ENCODE results near the gene TAPT1. TPM values are rescaled to one million over a fixed set of nuclear protein-coding genes. Genes with fewer than 3 reads are reported as not detected.
"Not testable (repeated sequence)": the region's sequence is repeated elsewhere in the genome, so short reads cannot be mapped to it uniquely, and the experiment has no call there.

The TAPT1 gene
- total and polyA plus RNA-seq, 5 donors from 2014 or later: 26.0 to 86.8 (median 33.5) TPM

GRCh38 chr4:16196482-16197393 lies 29.5 kb downstream of the TAPT1 start:
- no peaks in the 10 kb centered on the region for H3K4me1 ChIP-seq (ENCODE audit: control insufficient read depth, insufficient read depth, low read length, poor library complexity, severe bottlenecking)
- no peak overlapping the region for H3K4me3 Mint-ChIP-seq
- H3K27ac Mint-ChIP-seq: no peak overlapping the region
- no peaks in the 10 kb centered on the region for H3K27me3 ChIP-seq (ENCODE audit: control insufficient read depth, insufficient read depth, low read length)
- no peaks in the 10 kb centered on the region for H3K27me3 Mint-ChIP-seq
- ATAC-seq (ENCODE audit: low read depth in 2 of 2) (no peak), DNase-seq (no peak)
- peaks cover 22% of the 10 kb centered on the region for H3K36me3 Mint-ChIP-seq
- H3K9me3 ChIP-seq (ENCODE audit: control insufficient read depth in 2 of 2, low read length in 2 of 2): no peaks in the 10 kb centered on the region
- peaks cover 33% of the 10 kb centered on the region for H3K36me3 ChIP-seq (ENCODE audit: control insufficient read depth, insufficient read depth, low read length)
- H3K9me3 Mint-ChIP-seq: no peaks in the 10 kb centered on the region
- H3K4me3 ChIP-seq (ENCODE audit: low read depth, low read length): no peak overlapping the region
- peaks cover 26 to 37% (median 32%) of the 10 kb centered on the region in 4 donors for H3K4me1 Mint-ChIP-seq
- no peak overlapping the region for H3K27ac ChIP-seq (ENCODE audit: insufficient read depth, low read length, poor library complexity, severe bottlenecking)

GRCh38 chr4:16195209-16195608 lies 31.1 kb downstream of the TAPT1 start:
- H3K4me1 ChIP-seq (ENCODE audit: control insufficient read depth, insufficient read depth, low read length, poor library complexity, severe bottlenecking): no peaks in the 10 kb centered on the region
- H3K4me3 ChIP-seq (ENCODE audit: low read depth, low read length): no peak overlapping the region
- no peak for ATAC-seq (ENCODE audit: low read depth in 2 of 2)
- Mint-ChIP-seq H3K4me3 (no peak overlapping the region), H3K27ac (no peak overlapping the region), H3K36me3 (peaks cover 21% of the 10 kb centered on the region), H3K27me3 (no peaks in the 10 kb centered on the region), H3K9me3 (no peaks in the 10 kb centered on the region), H3K4me1 (peaks cover 25 to 34% (median 29%) of the 10 kb centered on the region in 4 donors)
- H3K9me3 ChIP-seq (ENCODE audit: control insufficient read depth in 2 of 2, low read length in 2 of 2): no peaks in the 10 kb centered on the region
- DNase-seq: no peak
- no peaks in the 10 kb centered on the region for H3K27me3 ChIP-seq (ENCODE audit: control insufficient read depth, insufficient read depth, low read length)
- H3K27ac ChIP-seq (ENCODE audit: insufficient read depth, low read length, poor library complexity, severe bottlenecking): no peak overlapping the region
- H3K36me3 ChIP-seq (ENCODE audit: control insufficient read depth, insufficient read depth, low read length): peaks cover 41% of the 10 kb centered on the region

GRCh38 chr4:16194798-16195197 lies 31.5 kb downstream of the TAPT1 start:
- not testable (repeated sequence) for ATAC-seq (ENCODE audit: low read depth in 2 of 2); H3K27ac ChIP-seq (ENCODE audit: insufficient read depth, low read length, poor library complexity, severe bottlenecking); H3K9me3 Mint-ChIP-seq; H3K27ac Mint-ChIP-seq; H3K9me3 ChIP-seq (ENCODE audit: control insufficient read depth in 2 of 2, low read length in 2 of 2); H3K27me3 ChIP-seq (ENCODE audit: control insufficient read depth, insufficient read depth, low read length); H3K4me1 ChIP-seq (ENCODE audit: control insufficient read depth, insufficient read depth, low read length, poor library complexity, severe bottlenecking); H3K27me3 Mint-ChIP-seq; DNase-seq; H3K4me3 ChIP-seq (ENCODE audit: low read depth, low read length)
- H3K4me1 Mint-ChIP-seq: peaks cover 25 to 32% (median 29%) of the 10 kb centered on the region in 4 donors
- H3K36me3 ChIP-seq (ENCODE audit: control insufficient read depth, insufficient read depth, low read length): peaks cover 45% of the 10 kb centered on the region
- H3K4me3 Mint-ChIP-seq: peak overlapping the region in 1 of 4 donors; percentile 31
- peaks cover 25% of the 10 kb centered on the region for H3K36me3 Mint-ChIP-seq

GRCh38 chr4:16194214-16194613 lies 32.1 kb downstream of the TAPT1 start:
- no peaks in the 10 kb centered on the region for H3K27me3 ChIP-seq (ENCODE audit: control insufficient read depth, insufficient read depth, low read length)
- H3K9me3 ChIP-seq (ENCODE audit: control insufficient read depth in 2 of 2, low read length in 2 of 2): no peaks in the 10 kb centered on the region
- Mint-ChIP-seq H3K36me3 (peaks cover 31% of the 10 kb centered on the region), H3K27me3 (no peaks in the 10 kb centered on the region), H3K4me3 (no peak overlapping the region), H3K4me1 (peaks cover 27 to 30% (median 29%) of the 10 kb centered on the region in 4 donors), H3K9me3 (no peaks in the 10 kb centered on the region), H3K27ac (no peak overlapping the region)
- H3K27ac ChIP-seq (ENCODE audit: insufficient read depth, low read length, poor library complexity, severe bottlenecking): no peak overlapping the region
- no peak overlapping the region for H3K4me3 ChIP-seq (ENCODE audit: low read depth, low read length)
- no peaks in the 10 kb centered on the region for H3K4me1 ChIP-seq (ENCODE audit: control insufficient read depth, insufficient read depth, low read length, poor library complexity, severe bottlenecking)
- no peak for DNase-seq
- no peak for ATAC-seq (ENCODE audit: low read depth in 2 of 2)
- H3K36me3 ChIP-seq (ENCODE audit: control insufficient read depth, insufficient read depth, low read length): peaks cover 51% of the 10 kb centered on the region

- Mint-ChIP-seq H3K4me3 (no peak overlapping the region), H3K4me1 (peaks cover 22 to 28% (median 28%) of the 10 kb centered on the region in 4 donors), H3K36me3 (peaks cover 32% of the 10 kb centered on the region), H3K27me3 (no peaks in the 10 kb centered on the region), H3K27ac (peak overlapping the region in 2 of 3 donors; percentile 9 to 65), H3K9me3 (no peaks in the 10 kb centered on the region)
- H3K4me3 ChIP-seq (ENCODE audit: low read depth, low read length): no peak overlapping the region
- no peaks in the 10 kb centered on the region for H3K4me1 ChIP-seq (ENCODE audit: control insufficient read depth, insufficient read depth, low read length, poor library complexity, severe bottlenecking)
- H3K27ac ChIP-seq (ENCODE audit: insufficient read depth, low read length, poor library complexity, severe bottlenecking): no peak overlapping the region
- peaks cover 56% of the 10 kb centered on the region for H3K36me3 ChIP-seq (ENCODE audit: control insufficient read depth, insufficient read depth, low read length)
- no peaks in the 10 kb centered on the region for H3K9me3 ChIP-seq (ENCODE audit: control insufficient read depth in 2 of 2, low read length in 2 of 2)
- ATAC-seq (ENCODE audit: low read depth in 2 of 2): no peak
- no peak for DNase-seq
- no peaks in the 10 kb centered on the region for H3K27me3 ChIP-seq (ENCODE audit: control insufficient read depth, insufficient read depth, low read length)
Observed at GRCh38 chr4:16192631-16193518, 33.4 kb downstream of the TAPT1 start.

- DNase-seq (no peak), ATAC-seq (ENCODE audit: low read depth in 2 of 2) (no peak)
- Mint-ChIP-seq H3K4me3 (no peak overlapping the region), H3K27me3 (no peaks in the 10 kb centered on the region), H3K27ac (no peak overlapping the region), H3K9me3 (no peaks in the 10 kb centered on the region), H3K4me1 (peaks cover 15 to 26% (median 21%) of the 10 kb centered on the region in 4 donors), H3K36me3 (peaks cover 32% of the 10 kb centered on the region)
- Histone ChIP-seq H3K36me3 (ENCODE audit: control insufficient read depth, insufficient read depth, low read length) (peaks cover 63% of the 10 kb centered on the region), H3K9me3 (ENCODE audit: control insufficient read depth in 2 of 2, low read length in 2 of 2) (no peaks in the 10 kb centered on the region), H3K27me3 (ENCODE audit: control insufficient read depth, insufficient read depth, low read length) (no peaks in the 10 kb centered on the region), H3K4me3 (ENCODE audit: low read depth, low read length) (no peak overlapping the region), H3K27ac (ENCODE audit: insufficient read depth, low read length, poor library complexity, severe bottlenecking) (no peak overlapping the region), H3K4me1 (ENCODE audit: control insufficient read depth, insufficient read depth, low read length, poor library complexity, severe bottlenecking) (no peaks in the 10 kb centered on the region)
Observed at GRCh38 chr4:16192057-16192456, 34.2 kb downstream of the TAPT1 start.

GRCh38 chr4:16187455-16187854 lies 38.8 kb downstream of the TAPT1 start:
- Mint-ChIP-seq H3K4me1 (peaks cover 0 to 14% (median 4%) of the 10 kb centered on the region in 4 donors), H3K9me3 (no peaks in the 10 kb centered on the region), H3K36me3 (peaks cover 28% of the 10 kb centered on the region), H3K27ac (no peak overlapping the region), H3K27me3 (no peaks in the 10 kb centered on the region), H3K4me3 (no peak overlapping the region)
- Histone ChIP-seq H3K4me3 (ENCODE audit: low read depth, low read length) (no peak overlapping the region), H3K4me1 (ENCODE audit: control insufficient read depth, insufficient read depth, low read length, poor library complexity, severe bottlenecking) (no peaks in the 10 kb centered on the region), H3K27ac (ENCODE audit: insufficient read depth, low read length, poor library complexity, severe bottlenecking) (no peak overlapping the region), H3K9me3 (ENCODE audit: control insufficient read depth in 2 of 2, low read length in 2 of 2) (no peaks in the 10 kb centered on the region), H3K36me3 (ENCODE audit: control insufficient read depth, insufficient read depth, low read length) (peaks cover 53% of the 10 kb centered on the region), H3K27me3 (ENCODE audit: control insufficient read depth, insufficient read depth, low read length) (no peaks in the 10 kb centered on the region)
- ATAC-seq (ENCODE audit: low read depth in 2 of 2) (no peak), DNase-seq (no peak)

Data from CD4-positive, CD25-positive, alpha-beta regulatory T cell (primary cell).